NCI-H1436 (cell line): ENCODE measurements around the gene MAST4.
"Not testable (repeated sequence)": the region's sequence is repeated elsewhere in the genome, so short reads cannot be mapped to it uniquely, and the experiment has no call there.

Source experiments
- DNase-seq: peaks from one replicate; lab custom pipeline; 2025; lab: John Stamatoyannopoulos, UW

MAST4 gene

GRCh38 chr5:66744040-66744439, 147.8 kb downstream of the MAST4 start:
- DNase-seq = no peak

GRCh38 chr5:66745297-66745696, 149.1 kb downstream of the MAST4 start:
- no peak for DNase-seq

GRCh38 chr5:66747607-66748006, 151.4 kb downstream of the MAST4 start:
- no peak for DNase-seq

GRCh38 chr5:66752668-66753067, 156.5 kb downstream of the MAST4 start:
- not testable (repeated sequence) for DNase-seq

GRCh38 chr5:66757219-66757833, 161.1 kb downstream of the MAST4 start:
- DNase-seq = peak; percentile 47

GRCh38 chr5:66757834-66758371, 161.7 kb downstream of the MAST4 start:
- DNase-seq = no peak

- DNase-seq = no peak
Measured at GRCh38 chr5:66769030-66769733, 173.0 kb downstream of the MAST4 start.

- peak; percentile 17 for DNase-seq
Measured at GRCh38 chr5:66769839-66770617, 173.8 kb downstream of the MAST4 start.

GRCh38 chr5:66777868-66778267, 181.7 kb downstream of the MAST4 start:
- DNase-seq = no peak

- no peak for DNase-seq
Measured at GRCh38 chr5:66779528-66779927, 183.3 kb downstream of the MAST4 start.

- no peak for DNase-seq
Measured at GRCh38 chr5:66788556-66788955, 192.4 kb downstream of the MAST4 start.

- DNase-seq = no peak
Measured at GRCh38 chr5:66789434-66789833, 193.2 kb downstream of the MAST4 start.

- DNase-seq = no peak
Measured at GRCh38 chr5:66793049-66793448, 196.9 kb downstream of the MAST4 start.

GRCh38 chr5:66795682-66796081, 199.5 kb downstream of the MAST4 start:
- DNase-seq = no peak

- no peak for DNase-seq
Measured at GRCh38 chr5:66796305-66797292, 200.4 kb downstream of the MAST4 start.

GRCh38 chr5:66802941-66803340, 206.7 kb downstream of the MAST4 start:
- no peak for DNase-seq

GRCh38 chr5:66805514-66806430, 209.6 kb downstream of the MAST4 start:
- no peak for DNase-seq

- no peak for DNase-seq
Measured at GRCh38 chr5:66807743-66808142, 211.6 kb downstream of the MAST4 start.

- DNase-seq = no peak
Measured at GRCh38 chr5:66808663-66809062, 212.5 kb downstream of the MAST4 start.

GRCh38 chr5:66810151-66810550, 214.0 kb downstream of the MAST4 start:
- DNase-seq = no peak
